ACHN (cell line): Measurements from ENCODE around the gene OR2K2.
"Not testable (repeated sequence)": the region's sequence is repeated elsewhere in the genome, so short reads cannot be mapped to it uniquely, and the experiment has no call there.

Experiments used
- DNase-seq: peaks from one replicate; pipeline ENCODE4 v3.0.0-alpha.2; 2015
- in situ Hi-C: cut with HindIII; loops from 2 replicates; pipeline ENCODE4 v1.10.0; 2017; ENCODE audit warnings: low sequenced_read_pairs, low pct_ligation_motif_present, low pct_unique_long_range_greater_than_20kb

Gene OR2K2

GRCh38 chr9:111300140-111300735, 29.8 kb downstream of the OR2K2 start:
- in situ Hi-C loops: loop anchor here (25.0 kb wide), 1 partner anchor 663 kb away; no protein-coding TSS in a partner anchor
- no peak for DNase-seq

GRCh38 chr9:111299599-111299966, 30.4 kb downstream of the OR2K2 start:
- in situ Hi-C loops: not testable (repeated sequence)

GRCh38 chr9:111298731-111299598, 31.1 kb downstream of the OR2K2 start:
- DNase-seq: peak; percentile 68
- in situ Hi-C loops: no loop called here

More at GRCh38 chr9:111299599-111299966, 30.4 kb downstream of the OR2K2 start:
- not testable (repeated sequence) for DNase-seq

GRCh38 chr9:111298111-111298510, 31.9 kb downstream of the OR2K2 start:
- in situ Hi-C loops: no loop called here
- DNase-seq: no peak

GRCh38 chr9:111297066-111297824, 32.8 kb downstream of the OR2K2 start:
- in situ Hi-C loops: no loop called here

GRCh38 chr9:111294691-111295451, 35.2 kb downstream of the OR2K2 start:
- DNase-seq: no peak
- in situ Hi-C loops: no loop called here

More at GRCh38 chr9:111297066-111297824, 32.8 kb downstream of the OR2K2 start:
- no peak for DNase-seq

GRCh38 chr9:111287127-111287526, 42.9 kb downstream of the OR2K2 start:
- DNase-seq: peak; percentile 7
- in situ Hi-C loops: no loop called here

GRCh38 chr9:111284703-111285102, 45.3 kb downstream of the OR2K2 start:
- in situ Hi-C loops: no loop called here
- DNase-seq: no peak

- DNase-seq: no peak
- in situ Hi-C loops: no loop called here
Measured at GRCh38 chr9:111282845-111283244, 47.2 kb downstream of the OR2K2 start.

- in situ Hi-C loops, DNase-seq: not testable (repeated sequence)
Measured at GRCh38 chr9:111280795-111281194, 49.2 kb downstream of the OR2K2 start.
